NCI-H69 (cell line): ENCODE measurements around the gene VWA3A.
A peak's percentile ranks its signal among the peaks of the same experiment; 100 is the strongest.
"Not testable (repeated sequence)": the region's sequence is repeated elsewhere in the genome, so short reads cannot be mapped to it uniquely, and the experiment has no call there.

Experiments used
- DNase-seq: peaks from one replicate; lab custom pipeline; 2025; lab: John Stamatoyannopoulos, UW

Gene VWA3A

GRCh38 chr16:22092143-22092933 lies at the start of gene VWA3A:
Gene VWA3A (plus strand): TSS chr16:22092541. CDS start chr16:22092638, 97 bp downstream.
- DNase-seq, result peak; percentile 66

- not testable (repeated sequence) for DNase-seq
Observed at GRCh38 chr16:22043882-22044281, 48.5 kb upstream of the VWA3A start.

GRCh38 chr16:22045888-22046287 lies 46.5 kb upstream of the VWA3A start:
- not testable (repeated sequence) for DNase-seq

GRCh38 chr16:22050963-22051362 lies 41.4 kb upstream of the VWA3A start:
- no peak for DNase-seq

GRCh38 chr16:22052980-22053379 lies 39.4 kb upstream of the VWA3A start:
- DNase-seq, result peak; percentile 43

- no peak for DNase-seq
Observed at GRCh38 chr16:22053921-22054341, 38.4 kb upstream of the VWA3A start.

GRCh38 chr16:22054847-22055590 lies 37.3 kb upstream of the VWA3A start:
- DNase-seq, result no peak

- no peak for DNase-seq
Observed at GRCh38 chr16:22055881-22056280, 36.5 kb upstream of the VWA3A start.

- DNase-seq, result no peak
Observed at GRCh38 chr16:22063888-22064467, 28.4 kb upstream of the VWA3A start.

- DNase-seq, result no peak
Observed at GRCh38 chr16:22065252-22065651, 27.1 kb upstream of the VWA3A start.

- DNase-seq, result peak; percentile 8
Observed at GRCh38 chr16:22070361-22071330, 21.7 kb upstream of the VWA3A start.

- DNase-seq, result peak; percentile 18
Observed at GRCh38 chr16:22071331-22071910, 20.9 kb upstream of the VWA3A start.

GRCh38 chr16:22073350-22073749 lies 19.0 kb upstream of the VWA3A start:
- DNase-seq, result no peak

- no peak for DNase-seq
Observed at GRCh38 chr16:22075043-22075757, 17.1 kb upstream of the VWA3A start.

GRCh38 chr16:22075776-22076175 lies 16.6 kb upstream of the VWA3A start:
- DNase-seq, result no peak

- peak; percentile 63 for DNase-seq
Observed at GRCh38 chr16:22077700-22078313, 14.5 kb upstream of the VWA3A start.

GRCh38 chr16:22078656-22079055 lies 13.7 kb upstream of the VWA3A start:
- no peak for DNase-seq

GRCh38 chr16:22081050-22081449 lies 11.3 kb upstream of the VWA3A start:
- no peak for DNase-seq

- DNase-seq, result no peak
Observed at GRCh38 chr16:22086440-22086839, 5.9 kb upstream of the VWA3A start.

- no peak for DNase-seq
Observed at GRCh38 chr16:22088642-22089041, 3.7 kb upstream of the VWA3A start.
